ENCODE measurements around the gene ADORA2A.

The ADORA2A gene

GRCh38 chr22:24421428-24421931 is 5.9 kb upstream of the ADORA2A start:
- H3K36me3 ChIP-seq (ENCODE audit: control insufficient read depth, low read length): no peaks in the 10 kb centered on the region; the same call in 1 of the 2 replicates
- H4K20me1 ChIP-seq (ENCODE audit: control insufficient read depth, insufficient read depth, low read depth, low read length): no peaks in the 10 kb centered on the region
- H3K4me3 ChIP-seq (ENCODE audit: low read length): no peak overlapping the region
- H3K27me3 ChIP-seq (ENCODE audit: control insufficient read depth, low read length): no peaks in the 10 kb centered on the region
- peaks cover 3% of the 10 kb centered on the region; the same call in 1 of the 2 replicates for H3F3A ChIP-seq (ENCODE audit: control insufficient read depth, insufficient read depth)
- TF ChIP-seq CTCF (IDR thresholded peaks at IDR 0.05; ENCODE audit: low read depth, low read length, poor library complexity, severe bottlenecking) (peak; percentile 90), EZH2phosphoT487 (IDR thresholded peaks at IDR 0.05; ENCODE audit: borderline replicate concordance, low read length) (no peak)
- H3K27ac ChIP-seq (ENCODE audit: low read depth, low read length): no peak overlapping the region
- H3K4me2 ChIP-seq (ENCODE audit: low read length): no peak overlapping the region
- H3K79me2 ChIP-seq (ENCODE audit: control insufficient read depth, low read length): peaks cover 24% of the 10 kb centered on the region
- H3K9me3 ChIP-seq (ENCODE audit: control insufficient read depth, insufficient read depth, low read length): no peaks in the 10 kb centered on the region
- H3K9me2 ChIP-seq (replicated peaks; ENCODE audit: control insufficient read depth, low read length): no peaks in the 10 kb centered on the region
- H3K4me1 ChIP-seq (ENCODE audit: control insufficient read depth, low read length): peaks cover 32% of the 10 kb centered on the region

GRCh38 chr22:24422102-24422665 is 5.2 kb upstream of the ADORA2A start:
- peaks cover 39% of the 10 kb centered on the region for H3K4me1 ChIP-seq (ENCODE audit: control insufficient read depth, low read length)
- no peaks in the 10 kb centered on the region for H3K9me3 ChIP-seq (ENCODE audit: control insufficient read depth, insufficient read depth, low read length)
- peaks cover 3% of the 10 kb centered on the region; the same call in 1 of the 2 replicates for H3F3A ChIP-seq (ENCODE audit: control insufficient read depth, insufficient read depth)
- H4K20me1 ChIP-seq (ENCODE audit: control insufficient read depth, insufficient read depth, low read depth, low read length): no peaks in the 10 kb centered on the region
- H3K4me2 ChIP-seq (ENCODE audit: low read length): no peak overlapping the region
- H3K4me3 ChIP-seq (ENCODE audit: low read length): no peak overlapping the region
- H3K36me3 ChIP-seq (ENCODE audit: control insufficient read depth, low read length): no peaks in the 10 kb centered on the region; the same call in 1 of the 2 replicates
- TF ChIP-seq EZH2phosphoT487 (IDR thresholded peaks at IDR 0.05; ENCODE audit: borderline replicate concordance, low read length) (no peak), CTCF (IDR thresholded peaks at IDR 0.05; ENCODE audit: low read depth, low read length, poor library complexity, severe bottlenecking) (no peak)
- H3K9me2 ChIP-seq (replicated peaks; ENCODE audit: control insufficient read depth, low read length): no peaks in the 10 kb centered on the region
- peaks cover 31% of the 10 kb centered on the region for H3K79me2 ChIP-seq (ENCODE audit: control insufficient read depth, low read length)
- no peak overlapping the region for H3K27ac ChIP-seq (ENCODE audit: low read depth, low read length)
- no peaks in the 10 kb centered on the region for H3K27me3 ChIP-seq (ENCODE audit: control insufficient read depth, low read length)

GRCh38 chr22:24423519-24424000 is 3.8 kb upstream of the ADORA2A start:
- peak; percentile 71 for TF ChIP-seq CTCF (IDR thresholded peaks at IDR 0.05; ENCODE audit: low read depth, low read length, poor library complexity, severe bottlenecking)
- TF ChIP-seq EZH2phosphoT487 (IDR thresholded peaks at IDR 0.05; ENCODE audit: borderline replicate concordance, low read length): no peak
- Histone ChIP-seq H3K9me3 (ENCODE audit: control insufficient read depth, insufficient read depth, low read length) (no peaks in the 10 kb centered on the region), H3K9me2 (replicated peaks; ENCODE audit: control insufficient read depth, low read length) (no peaks in the 10 kb centered on the region), H3K36me3 (ENCODE audit: control insufficient read depth, low read length) (peaks cover 6% of the 10 kb centered on the region), H3K4me1 (ENCODE audit: control insufficient read depth, low read length) (peaks cover 51% of the 10 kb centered on the region), H3F3A (ENCODE audit: control insufficient read depth, insufficient read depth) (peaks cover 9% of the 10 kb centered on the region), H3K79me2 (ENCODE audit: control insufficient read depth, low read length) (peaks cover 37% of the 10 kb centered on the region), H3K4me3 (ENCODE audit: low read length) (peak overlapping the region; percentile 82), H3K27me3 (ENCODE audit: control insufficient read depth, low read length) (no peaks in the 10 kb centered on the region), H4K20me1 (ENCODE audit: control insufficient read depth, insufficient read depth, low read depth, low read length) (no peaks in the 10 kb centered on the region), H3K27ac (ENCODE audit: low read depth, low read length) (peak overlapping the region; percentile 12; the same call in 1 of the 2 replicates), H3K4me2 (ENCODE audit: low read length) (peak overlapping the region; percentile 96)
